22Rv1 (cell line): ENCODE data around the gene DPH1.

Experiments
- H3K27ac ChIP-seq: fragments of 450-650 bp; 2 replicates; pipeline ENCODE4 v1.5.1; 2017
- ZFX ChIP-seq: fragments of 450-650 bp; IDR thresholded peaks from 2 replicates; pipeline ENCODE4 v1.6.1; 2017; ENCODE audit warnings: antibody characterized with exemption, borderline replicate concordance
- TF ChIP-seq, protein P1 (sequence below): fragments of 450-650 bp; IDR thresholded peaks from 2 replicates; pipeline ENCODE4 v1.5.1; 2017; ENCODE audit warnings: mild to moderate bottlenecking

The DPH1 gene

DNA sequence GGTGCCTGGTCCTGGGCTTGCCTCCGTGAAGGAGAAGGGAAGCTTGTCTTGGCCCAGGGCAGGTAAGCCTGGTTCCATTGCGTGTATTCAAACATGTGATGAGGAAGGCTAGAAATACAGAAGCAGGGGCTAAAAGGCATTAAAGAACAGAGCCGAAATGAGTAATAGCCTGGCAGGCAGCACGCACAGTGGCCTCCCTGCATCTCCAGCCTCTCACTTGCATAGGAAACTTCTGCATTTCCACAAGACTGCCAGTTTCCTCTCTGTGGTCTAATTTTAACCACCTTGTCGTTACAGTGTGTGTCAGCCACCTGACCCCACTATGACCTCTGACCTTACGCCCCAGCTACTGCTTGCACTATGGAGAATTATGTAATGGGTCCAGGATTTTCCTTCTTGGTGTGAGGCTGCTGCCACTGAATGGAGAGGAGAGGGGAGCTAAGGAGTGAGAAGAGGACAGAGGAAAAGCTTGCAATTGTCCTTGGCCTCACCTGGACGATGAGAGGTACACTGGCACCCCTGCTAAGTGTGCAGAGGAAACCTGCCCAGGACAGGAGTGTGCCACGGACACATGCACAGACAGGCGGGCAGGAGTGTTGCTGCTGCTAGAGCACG, 57.8 kb downstream of the DPH1 start:
- TF ChIP-seq, protein P1, sequence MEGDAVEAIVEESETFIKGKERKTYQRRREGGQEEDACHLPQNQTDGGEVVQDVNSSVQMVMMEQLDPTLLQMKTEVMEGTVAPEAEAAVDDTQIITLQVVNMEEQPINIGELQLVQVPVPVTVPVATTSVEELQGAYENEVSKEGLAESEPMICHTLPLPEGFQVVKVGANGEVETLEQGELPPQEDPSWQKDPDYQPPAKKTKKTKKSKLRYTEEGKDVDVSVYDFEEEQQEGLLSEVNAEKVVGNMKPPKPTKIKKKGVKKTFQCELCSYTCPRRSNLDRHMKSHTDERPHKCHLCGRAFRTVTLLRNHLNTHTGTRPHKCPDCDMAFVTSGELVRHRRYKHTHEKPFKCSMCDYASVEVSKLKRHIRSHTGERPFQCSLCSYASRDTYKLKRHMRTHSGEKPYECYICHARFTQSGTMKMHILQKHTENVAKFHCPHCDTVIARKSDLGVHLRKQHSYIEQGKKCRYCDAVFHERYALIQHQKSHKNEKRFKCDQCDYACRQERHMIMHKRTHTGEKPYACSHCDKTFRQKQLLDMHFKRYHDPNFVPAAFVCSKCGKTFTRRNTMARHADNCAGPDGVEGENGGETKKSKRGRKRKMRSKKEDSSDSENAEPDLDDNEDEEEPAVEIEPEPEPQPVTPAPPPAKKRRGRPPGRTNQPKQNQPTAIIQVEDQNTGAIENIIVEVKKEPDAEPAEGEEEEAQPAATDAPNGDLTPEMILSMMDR, result no peak
- TF ChIP-seq ZFX, result no peak
- H3K27ac ChIP-seq, result no peak overlapping the region

DNA sequence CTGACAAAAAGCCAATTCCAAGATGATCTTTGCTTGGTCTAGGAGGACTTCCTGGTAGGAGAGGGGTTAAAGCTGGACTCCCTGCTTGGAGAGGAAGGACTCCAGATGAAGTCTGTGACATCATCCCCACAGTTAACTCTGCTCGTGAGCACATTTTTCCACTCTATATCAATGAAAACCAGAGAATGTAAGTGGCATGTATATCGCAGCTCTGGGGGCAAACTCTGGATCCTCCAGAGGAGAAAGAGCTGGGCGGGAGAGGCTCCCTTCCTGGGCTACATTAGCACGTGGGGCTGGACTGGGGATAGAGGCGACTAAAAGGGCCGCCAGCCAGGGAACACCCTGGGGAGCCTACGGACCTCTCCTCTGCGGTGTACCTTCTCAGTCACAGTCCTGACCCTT, 59.1 kb downstream of the DPH1 start:
- TF ChIP-seq ZFX, result no peak
- TF ChIP-seq, protein P1, result no peak
- no peak overlapping the region for H3K27ac ChIP-seq

DNA sequence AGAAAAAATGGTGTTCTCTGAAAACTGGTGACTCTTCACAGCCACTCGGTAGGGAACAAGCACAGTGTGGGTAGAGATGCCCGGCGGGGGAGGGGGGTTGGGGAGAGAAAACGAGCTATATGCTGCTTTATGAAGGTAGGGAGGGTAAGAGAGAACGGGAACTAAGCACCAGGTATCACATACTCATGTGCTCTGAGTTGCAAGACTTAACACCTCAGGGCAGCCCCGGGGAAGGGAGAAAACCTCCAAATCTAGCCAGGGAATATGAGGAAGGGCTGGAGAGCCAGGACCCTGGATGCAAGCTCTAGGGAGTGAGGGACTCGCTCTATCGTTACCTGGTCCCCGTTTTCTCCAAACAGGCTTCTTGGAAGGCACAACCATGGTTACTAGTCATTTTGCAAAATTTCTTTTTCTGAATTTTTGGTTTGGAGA, 60.3 kb downstream of the DPH1 start:
- H3K27ac ChIP-seq, result no peak overlapping the region
- TF ChIP-seq, protein P1, result no peak
- no peak for TF ChIP-seq ZFX

DNA sequence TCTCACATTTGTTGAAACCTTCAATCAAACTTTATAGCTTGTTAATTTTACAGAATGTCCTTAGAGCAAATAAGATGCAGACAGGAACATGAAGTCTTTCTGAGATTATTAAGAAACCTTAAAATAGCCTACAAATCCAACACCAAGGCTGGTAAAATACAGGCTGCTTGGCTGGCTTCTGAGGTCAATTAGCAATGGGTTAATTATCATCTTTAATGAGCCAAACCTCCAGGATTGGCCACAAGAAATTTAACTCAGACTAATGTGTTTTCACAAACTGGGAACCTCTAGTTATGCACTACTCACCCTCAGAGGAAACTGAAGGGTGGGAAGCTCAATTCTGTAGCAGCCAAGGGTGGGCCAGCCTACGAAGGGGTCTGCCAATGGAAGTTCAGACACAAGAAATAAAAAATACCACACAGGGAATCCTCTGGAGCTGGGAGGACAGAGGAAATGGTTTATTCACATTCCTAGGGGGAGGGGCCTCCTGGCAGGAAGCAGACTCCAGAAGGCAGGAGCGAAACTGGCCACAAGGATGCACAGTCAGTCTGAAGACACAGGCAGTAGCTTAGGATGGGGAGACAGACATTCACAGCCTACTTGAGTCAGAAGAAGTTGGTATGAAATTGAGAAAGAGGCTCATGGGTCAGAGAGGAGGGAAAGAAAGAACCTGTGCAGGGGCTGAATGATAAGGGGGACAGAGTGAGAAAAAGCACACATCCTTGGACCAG, 61.0 kb downstream of the DPH1 start:
- TF ChIP-seq ZFX, result no peak
- TF ChIP-seq, protein P1, result no peak
- no peak overlapping the region for H3K27ac ChIP-seq

DNA sequence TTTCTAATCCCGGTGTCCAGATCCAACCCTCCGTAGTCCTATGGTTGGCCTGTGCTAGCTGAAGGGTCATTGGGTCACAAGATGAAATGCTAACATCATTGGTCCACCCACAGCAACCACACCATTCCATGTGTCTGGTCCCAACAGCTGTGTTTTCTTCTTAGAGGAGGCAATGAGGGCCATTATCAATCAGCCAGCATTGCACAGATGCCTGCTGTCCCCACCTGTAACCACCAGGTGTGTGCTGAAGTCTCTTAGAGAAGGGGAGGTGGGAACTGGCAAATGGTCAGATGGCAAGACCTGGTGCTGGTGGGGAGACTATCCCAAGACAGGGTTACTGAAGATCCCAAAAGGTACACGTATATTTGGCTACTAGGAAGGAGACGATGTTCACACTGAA, 62.3 kb downstream of the DPH1 start:
- TF ChIP-seq, protein P1, result no peak
- H3K27ac ChIP-seq, result no peak overlapping the region

DNA sequence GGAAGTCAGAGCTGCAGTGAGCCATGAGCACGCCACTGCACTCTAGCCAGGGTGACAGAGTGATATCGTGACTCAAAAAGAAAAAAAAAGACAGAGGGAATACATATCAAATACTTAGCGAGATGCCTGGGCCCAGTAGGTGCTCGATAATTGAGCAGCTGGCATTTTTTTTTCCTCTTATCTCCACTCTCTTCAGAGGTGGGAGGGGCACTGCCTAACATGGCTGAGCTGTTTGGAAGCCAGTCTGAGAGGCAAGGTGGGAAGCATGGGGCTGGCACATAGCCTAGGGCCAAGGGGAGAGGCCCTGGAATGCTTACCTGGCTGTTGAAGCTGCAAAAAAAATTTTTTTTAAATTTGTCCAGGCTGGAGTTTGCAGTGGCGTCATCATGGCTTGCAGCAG, 63.4 kb downstream of the DPH1 start:
- TF ChIP-seq, protein P1, result no peak
- no peak for TF ChIP-seq ZFX
- no peak overlapping the region for H3K27ac ChIP-seq
